Fibroblast of pulmonary artery (primary cell): ENCODE data around the gene POU4F3.

ENCODE experiments used
- DNase-seq: peaks from one replicate; pipeline ENCODE4 v3.0.0-alpha.2; 2010; ENCODE audit warnings: low read depth
- H3K4me3 ChIP-seq: replicated peaks from 2 replicates; pipeline ENCODE4 v1.5.1; 2011; ENCODE audit warnings: low read depth, mild to moderate bottlenecking, control low read depth, low read length, moderate library complexity
- TF ChIP-seq, protein P1 (sequence below): IDR thresholded peaks from 2 replicates; pipeline ENCODE4 v1.5.1; 2011; ENCODE audit warnings: mild to moderate bottlenecking, control low read depth, low read length, inconsistent platforms; ENCODE audit errors: missing control alignments

The POU4F3 gene

DNA sequence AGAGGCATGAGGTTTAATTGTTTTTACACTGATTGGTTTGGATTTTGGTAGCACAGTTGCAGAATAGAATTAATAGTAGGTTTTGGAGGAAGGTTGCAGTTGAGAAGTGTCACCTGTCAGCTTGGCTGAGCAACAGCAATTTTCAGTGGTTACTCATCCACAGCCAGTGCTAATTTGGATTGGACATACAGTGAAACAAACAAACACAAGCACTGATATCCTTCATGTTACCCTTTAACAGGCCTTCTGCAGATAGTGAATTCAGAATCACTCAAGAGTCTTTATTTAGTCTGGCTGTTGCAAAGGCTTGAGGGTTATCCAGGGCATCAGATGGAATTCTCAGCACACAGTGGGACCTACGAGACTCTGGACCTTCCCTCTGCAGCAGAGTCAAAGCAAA lies 31.8 kb upstream of the POU4F3 start:
- DNase-seq: no peak
- H3K4me3 ChIP-seq: no peak overlapping the region
- TF ChIP-seq, protein P1, sequence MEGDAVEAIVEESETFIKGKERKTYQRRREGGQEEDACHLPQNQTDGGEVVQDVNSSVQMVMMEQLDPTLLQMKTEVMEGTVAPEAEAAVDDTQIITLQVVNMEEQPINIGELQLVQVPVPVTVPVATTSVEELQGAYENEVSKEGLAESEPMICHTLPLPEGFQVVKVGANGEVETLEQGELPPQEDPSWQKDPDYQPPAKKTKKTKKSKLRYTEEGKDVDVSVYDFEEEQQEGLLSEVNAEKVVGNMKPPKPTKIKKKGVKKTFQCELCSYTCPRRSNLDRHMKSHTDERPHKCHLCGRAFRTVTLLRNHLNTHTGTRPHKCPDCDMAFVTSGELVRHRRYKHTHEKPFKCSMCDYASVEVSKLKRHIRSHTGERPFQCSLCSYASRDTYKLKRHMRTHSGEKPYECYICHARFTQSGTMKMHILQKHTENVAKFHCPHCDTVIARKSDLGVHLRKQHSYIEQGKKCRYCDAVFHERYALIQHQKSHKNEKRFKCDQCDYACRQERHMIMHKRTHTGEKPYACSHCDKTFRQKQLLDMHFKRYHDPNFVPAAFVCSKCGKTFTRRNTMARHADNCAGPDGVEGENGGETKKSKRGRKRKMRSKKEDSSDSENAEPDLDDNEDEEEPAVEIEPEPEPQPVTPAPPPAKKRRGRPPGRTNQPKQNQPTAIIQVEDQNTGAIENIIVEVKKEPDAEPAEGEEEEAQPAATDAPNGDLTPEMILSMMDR: no peak

DNA sequence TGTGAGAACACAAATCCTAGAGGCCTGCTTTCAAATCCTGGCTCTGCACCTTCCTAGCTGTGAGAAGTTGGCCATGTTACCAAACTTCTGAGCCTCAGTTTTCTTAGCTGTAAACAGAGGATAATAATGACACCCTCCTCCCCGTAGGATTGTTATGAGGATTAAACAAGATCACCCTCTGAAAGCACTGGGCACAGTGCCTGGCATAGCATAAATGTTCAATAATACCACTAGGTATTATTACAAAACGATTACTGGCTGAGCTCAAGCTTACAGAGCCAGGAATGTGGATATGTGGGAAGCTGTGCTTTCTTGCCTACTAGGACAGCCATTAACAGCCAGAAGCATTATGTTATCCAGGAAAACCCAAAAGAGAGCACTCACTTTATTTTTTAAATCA lies 30.8 kb upstream of the POU4F3 start:
- DNase-seq: no peak
- no peak overlapping the region for H3K4me3 ChIP-seq
- TF ChIP-seq, protein P1: no peak

DNA sequence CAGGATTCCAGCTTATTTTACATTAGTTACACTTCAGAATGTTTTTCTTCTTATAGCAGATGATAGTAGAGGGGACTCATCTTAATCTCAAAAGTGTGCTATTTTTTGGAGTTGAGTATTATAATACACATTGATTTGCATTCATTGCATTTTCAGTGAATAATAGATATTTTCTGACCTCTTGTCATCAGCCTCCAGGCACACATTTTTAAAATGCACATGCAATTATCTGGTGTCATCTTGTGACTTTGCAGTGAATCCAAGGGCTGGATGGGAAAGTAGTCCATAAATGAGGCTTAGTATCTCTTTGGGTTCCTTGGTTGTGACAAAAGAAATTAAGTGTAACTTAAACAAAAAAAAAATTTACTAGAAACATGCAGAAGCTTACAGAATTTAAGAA lies 28.1 kb upstream of the POU4F3 start:
- TF ChIP-seq, protein P1: no peak
- no peak overlapping the region for H3K4me3 ChIP-seq
- DNase-seq: no peak

DNA sequence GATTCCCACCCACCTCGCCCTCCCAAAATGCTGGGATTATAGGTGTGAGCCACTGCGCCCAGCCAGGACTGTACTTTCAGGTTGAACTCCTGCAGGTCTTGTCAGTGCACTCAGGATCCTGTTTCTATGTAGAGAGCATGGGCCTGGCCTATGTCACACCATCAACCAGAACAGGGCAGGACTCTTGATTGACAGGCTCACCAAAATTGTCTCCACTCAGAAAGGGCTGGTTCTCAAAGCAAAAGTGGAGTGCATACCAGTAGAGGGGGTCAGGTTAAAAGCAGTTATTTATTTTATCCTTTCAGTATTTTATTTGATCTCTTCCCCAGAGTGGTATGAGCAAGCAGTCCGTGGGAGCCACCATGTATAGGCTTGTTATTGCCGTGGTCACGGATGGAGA lies 27.4 kb upstream of the POU4F3 start:
- DNase-seq: no peak
- TF ChIP-seq, protein P1: no peak
- H3K4me3 ChIP-seq: no peak overlapping the region

DNA sequence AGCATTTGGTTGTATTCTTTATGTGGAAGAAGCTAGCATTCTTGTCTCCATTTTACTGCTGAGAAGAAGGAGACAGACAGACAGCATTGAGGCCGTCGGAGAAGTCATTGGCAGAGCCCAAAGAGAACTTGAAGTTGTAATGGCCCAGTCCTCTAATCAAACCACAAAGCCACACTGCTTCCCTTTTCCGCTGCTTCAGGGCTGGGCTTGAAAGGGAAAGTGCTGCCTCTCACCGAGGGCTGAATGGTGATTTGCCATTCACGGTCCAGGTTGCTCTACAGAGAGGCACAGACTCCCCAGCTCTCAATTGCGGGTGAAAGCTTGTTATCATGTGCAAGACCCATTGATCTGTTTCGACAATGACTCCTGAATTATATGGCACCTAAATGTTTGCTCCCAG lies 25.6 kb upstream of the POU4F3 start:
- H3K4me3 ChIP-seq: no peak overlapping the region
- no peak for DNase-seq
- TF ChIP-seq, protein P1: no peak

DNA sequence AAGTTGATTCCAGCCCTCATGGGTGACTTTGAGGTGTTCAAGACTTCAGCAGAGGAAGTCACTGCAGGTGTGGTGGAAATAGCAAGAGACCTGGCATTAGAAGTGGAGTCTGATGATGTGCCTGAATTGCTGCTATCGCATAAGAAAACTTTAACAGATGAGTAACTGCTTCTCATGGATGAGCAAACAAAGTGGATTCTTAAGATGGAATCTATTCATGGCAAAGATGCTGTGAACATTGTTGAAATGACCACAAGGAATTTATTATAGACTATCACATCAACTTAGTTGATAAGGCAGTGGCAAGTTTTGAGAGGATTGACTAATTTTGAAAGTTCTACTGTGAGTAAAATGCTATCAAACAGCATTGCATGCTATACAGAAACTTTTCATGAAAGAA lies 17.1 kb upstream of the POU4F3 start:
- TF ChIP-seq, protein P1: no peak
- no peak for DNase-seq
- no peak overlapping the region for H3K4me3 ChIP-seq

DNA sequence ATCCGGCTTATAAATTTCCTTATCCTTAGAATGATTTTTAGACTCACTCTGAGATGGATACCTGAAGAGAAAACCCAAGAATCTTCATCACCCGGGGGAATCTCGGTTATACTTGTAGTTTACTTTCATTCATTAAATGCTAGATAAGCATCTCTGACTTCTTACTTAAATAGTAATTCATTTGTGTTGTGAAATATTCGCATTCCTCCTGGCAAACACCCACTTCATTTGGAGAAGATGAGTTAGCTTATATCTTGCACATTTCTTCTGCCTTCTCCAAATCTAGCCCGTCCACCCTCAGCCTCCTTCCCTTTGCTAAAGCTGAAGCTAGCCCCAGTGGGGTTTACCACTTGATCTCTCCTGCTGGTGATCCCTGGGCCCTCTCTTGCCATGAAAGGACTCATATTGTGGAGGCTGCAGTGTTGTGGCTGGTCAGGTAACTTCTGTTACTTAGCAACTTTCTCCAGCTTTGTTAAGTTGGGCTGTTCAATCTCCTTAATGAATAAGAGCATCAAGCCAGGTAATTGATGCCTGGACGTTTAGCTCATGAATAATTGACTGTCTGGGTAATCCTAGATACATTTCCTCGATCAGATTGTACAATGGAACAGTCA lies 11.3 kb upstream of the POU4F3 start:
- no peak overlapping the region for H3K4me3 ChIP-seq
- TF ChIP-seq, protein P1: no peak
- no peak for DNase-seq
